Right lobe of liver (tissue), 6 donors: Measurements from ENCODE around the gene GALNT7. TPM values are rescaled to one million over a fixed set of nuclear protein-coding genes. Genes with fewer than 3 reads are reported as not detected.

Experiments
- ATAC-seq, 4 donors: fragments of 200-7000 bp; cut with Tn5 transposase; one replicate each; pipeline ENCODE4 v1.9.1; 2020; ENCODE audit warnings: mild to moderate bottlenecking in 4 of 4, moderate library complexity in 4 of 4
- DNase-seq, 3 donors: peaks; one replicate each; pipeline ENCODE4 v3.0.0-alpha.2; 2020
- H3K27ac ChIP-seq, 3 donors: fragments of 200-600 bp; one replicate each; pipeline ENCODE4 v1.8.0; 2022
- H3K27me3 ChIP-seq, 2 donors: fragments of 200-600 bp; one replicate each; pipeline ENCODE4 v1.8.0; 2022
- H3K36me3 ChIP-seq, 4 donors: fragments of 200-600 bp; sonication (generic) in 1 of 4; one replicate each; pipeline versions ENCODE4 v1.5.1 to v1.8.0; 2017 to 2022; ENCODE audit warnings: control low read depth in 1 of 4
- H3K4me1 ChIP-seq, 4 donors: fragments of 200-600 bp; sonication (generic) in 1 of 4; one replicate each; pipeline versions ENCODE4 v1.5.1 to v1.8.0; 2017 to 2022; ENCODE audit warnings: control low read depth in 1 of 4
- H3K4me3 ChIP-seq, 3 donors: fragments of 200-600 bp; one replicate each; pipeline ENCODE4 v1.8.0; 2022
- H3K9me3 ChIP-seq, 4 donors: fragments of 200-600 bp; sonication (generic) in 1 of 4; one replicate each; pipeline versions ENCODE4 v1.5.1 to v1.8.0; 2017 to 2022; ENCODE audit warnings: control low read depth in 1 of 4
- POLR2A ChIP-seq: fragments of 450-650 bp; IDR thresholded peaks from one replicate; pipeline ENCODE4 v1.6.1; 2017; ENCODE audit warnings: antibody characterized with exemption, mild to moderate bottlenecking
- WGBS: methylation state at CpG from one replicate; pipeline ENCODE4 v1.1.6; 2018; ENCODE audit warnings: low coverage, low lambda C conversion rate; ENCODE audit not compliant: insufficient coverage; ENCODE audit errors: missing lambda C conversion rate; 5-methylcytosine and 5-hydroxymethylcytosine counted together
- intact Hi-C, 2 donors: fragments of 100-400 bp; cut with DNase I; formaldehyde crosslinking; loops; one replicate each; pipeline versions ENCODE4 v1.11.2 to v1.14.1; 2022
- total RNA-seq, 6 experiments: library from RNA; depleted of rRNA in 2 of 6; stranded (reverse); fragments of >200 nt in 2 of 6; fragmentation: NEBNext Ultra II Directional in 3 of 6; extraction: Animal tissue kit (Norgen Biotek cat#: 25700) in 3 of 6; gene quantifications; one replicate each; pipeline versions ENCODE4 v1.1.0 to v1.2.4, GENCODE V29; 2016 to 2023
- TF ChIP-seq, protein P1 (sequence below), 4 donors: fragments of 200-600 bp in 3 of 4; fragments of 450-650 bp in 1 of 4; IDR thresholded peaks; one replicate each; pipeline versions ENCODE4 v1.5.1 to v1.8.0; 2016 to 2022; ENCODE audit warnings: antibody characterized with exemption in 4 of 4, mild to moderate bottlenecking in 2 of 4
- donor health status: DM: no; HTN: yes; CAD: no.
- donor health status: DM: no; HTN: no; CAD: no.
- donor health status: DM: no; HTN: no; CAD: no.
- donor health status: DM: no; HTN: yes; CAD: no.
- donor health status: DM: no; HTN: yes; CAD: no.

Gene GALNT7
- total RNA-seq, 6 experiments from 2014 or later: 0.62 to 2.2 (median 1.4) TPM

DNA sequence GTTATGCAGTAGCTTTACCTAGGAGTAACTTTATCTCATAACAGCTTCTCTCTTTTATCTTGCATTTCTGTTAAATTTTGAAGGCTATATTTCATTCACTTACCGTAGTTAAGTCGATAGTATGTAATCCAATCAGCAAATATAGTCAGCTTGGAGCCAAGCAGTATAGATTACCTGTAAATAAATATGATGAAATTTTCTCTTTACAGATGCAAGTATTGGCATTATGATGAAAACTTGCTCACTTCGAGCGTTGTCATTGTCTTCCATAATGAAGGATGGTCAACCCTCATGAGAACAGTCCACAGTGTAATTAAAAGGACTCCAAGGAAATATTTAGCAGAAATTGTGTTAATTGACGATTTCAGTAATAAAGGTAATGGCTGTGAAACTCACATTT, 123.3 kb downstream of the GALNT7 start:
- Histone ChIP-seq H3K27ac (no peak overlapping the region), H3K27me3 (no peaks in the 10 kb centered on the region), H3K4me3 (no peak overlapping the region), H3K9me3 (no peaks in the 10 kb centered on the region), H3K36me3 (no peaks in the 10 kb centered on the region), H3K4me1 (no peaks in the 10 kb centered on the region)
- 75% methylated on average over 5 of the region's 5 CpGs for WGBS
- TF ChIP-seq, protein P1, sequence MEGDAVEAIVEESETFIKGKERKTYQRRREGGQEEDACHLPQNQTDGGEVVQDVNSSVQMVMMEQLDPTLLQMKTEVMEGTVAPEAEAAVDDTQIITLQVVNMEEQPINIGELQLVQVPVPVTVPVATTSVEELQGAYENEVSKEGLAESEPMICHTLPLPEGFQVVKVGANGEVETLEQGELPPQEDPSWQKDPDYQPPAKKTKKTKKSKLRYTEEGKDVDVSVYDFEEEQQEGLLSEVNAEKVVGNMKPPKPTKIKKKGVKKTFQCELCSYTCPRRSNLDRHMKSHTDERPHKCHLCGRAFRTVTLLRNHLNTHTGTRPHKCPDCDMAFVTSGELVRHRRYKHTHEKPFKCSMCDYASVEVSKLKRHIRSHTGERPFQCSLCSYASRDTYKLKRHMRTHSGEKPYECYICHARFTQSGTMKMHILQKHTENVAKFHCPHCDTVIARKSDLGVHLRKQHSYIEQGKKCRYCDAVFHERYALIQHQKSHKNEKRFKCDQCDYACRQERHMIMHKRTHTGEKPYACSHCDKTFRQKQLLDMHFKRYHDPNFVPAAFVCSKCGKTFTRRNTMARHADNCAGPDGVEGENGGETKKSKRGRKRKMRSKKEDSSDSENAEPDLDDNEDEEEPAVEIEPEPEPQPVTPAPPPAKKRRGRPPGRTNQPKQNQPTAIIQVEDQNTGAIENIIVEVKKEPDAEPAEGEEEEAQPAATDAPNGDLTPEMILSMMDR (IDR thresholded peaks at IDR 0.05): no peak
- TF ChIP-seq POLR2A: no peak
- DNase-seq: no peak
- ATAC-seq: no peak
- intact Hi-C loops: no loop called here

DNA sequence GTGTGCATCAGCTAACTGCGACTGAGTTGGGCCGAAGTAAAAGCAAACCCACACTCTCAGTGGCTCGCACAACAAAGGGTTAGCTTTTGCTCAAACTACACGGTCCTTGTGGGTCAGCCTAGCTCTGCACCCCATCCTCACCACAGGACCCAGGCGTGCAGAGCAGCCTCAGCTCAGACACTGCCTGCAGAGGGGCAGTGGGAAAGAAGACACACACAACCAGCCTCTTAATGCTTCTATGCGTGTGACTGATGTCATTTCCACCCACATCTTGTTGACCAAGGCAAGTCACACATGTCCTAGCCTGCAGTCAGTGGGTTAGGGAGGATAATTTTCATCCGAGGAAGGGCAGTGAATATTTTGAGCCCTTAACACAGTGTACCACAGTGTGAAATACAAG, 125.1 kb downstream of the GALNT7 start:
- WGBS: 62% methylated on average over 6 of the region's 7 CpGs
- H3K9me3 ChIP-seq: no peaks in the 10 kb centered on the region
- no peaks in the 10 kb centered on the region for H3K4me1 ChIP-seq
- TF ChIP-seq, protein P1 (IDR thresholded peaks at IDR 0.05): no peak
- TF ChIP-seq POLR2A: no peak
- no peaks in the 10 kb centered on the region for H3K27me3 ChIP-seq
- DNase-seq (no peak), ATAC-seq (no peak)
- no peaks in the 10 kb centered on the region for H3K36me3 ChIP-seq
- no peak overlapping the region for H3K4me3 ChIP-seq
- intact Hi-C loops: no loop called here
- no peak overlapping the region for H3K27ac ChIP-seq

DNA sequence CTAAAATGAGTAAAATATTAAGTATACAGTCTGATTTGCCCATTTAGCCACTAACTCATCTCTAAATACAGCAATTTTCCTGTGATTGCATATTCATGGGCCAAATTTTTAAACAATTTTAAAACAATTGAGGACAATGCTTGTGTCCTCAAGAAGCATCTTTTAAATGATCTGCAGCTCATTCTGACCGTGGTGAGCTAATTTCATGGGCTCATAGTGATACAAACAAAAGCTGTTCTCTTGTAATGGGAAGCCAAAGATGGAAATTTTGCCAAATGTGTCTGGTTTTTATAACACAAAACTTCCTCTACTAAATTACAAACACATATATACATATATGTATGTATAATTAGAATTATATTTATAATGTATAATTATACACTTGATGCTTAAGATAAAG, 125.8 kb downstream of the GALNT7 start:
- Histone ChIP-seq H3K36me3 (no peaks in the 10 kb centered on the region), H3K4me1 (no peaks in the 10 kb centered on the region), H3K9me3 (no peaks in the 10 kb centered on the region), H3K27me3 (no peaks in the 10 kb centered on the region), H3K27ac (no peak overlapping the region), H3K4me3 (no peak overlapping the region)
- TF ChIP-seq, protein P1 (IDR thresholded peaks at IDR 0.05): no peak
- no peak for TF ChIP-seq POLR2A
- WGBS: 71% methylated on average over 1 of the region's 1 CpG
- DNase-seq: no peak
- intact Hi-C loops: no loop called here
- no peak for ATAC-seq

DNA sequence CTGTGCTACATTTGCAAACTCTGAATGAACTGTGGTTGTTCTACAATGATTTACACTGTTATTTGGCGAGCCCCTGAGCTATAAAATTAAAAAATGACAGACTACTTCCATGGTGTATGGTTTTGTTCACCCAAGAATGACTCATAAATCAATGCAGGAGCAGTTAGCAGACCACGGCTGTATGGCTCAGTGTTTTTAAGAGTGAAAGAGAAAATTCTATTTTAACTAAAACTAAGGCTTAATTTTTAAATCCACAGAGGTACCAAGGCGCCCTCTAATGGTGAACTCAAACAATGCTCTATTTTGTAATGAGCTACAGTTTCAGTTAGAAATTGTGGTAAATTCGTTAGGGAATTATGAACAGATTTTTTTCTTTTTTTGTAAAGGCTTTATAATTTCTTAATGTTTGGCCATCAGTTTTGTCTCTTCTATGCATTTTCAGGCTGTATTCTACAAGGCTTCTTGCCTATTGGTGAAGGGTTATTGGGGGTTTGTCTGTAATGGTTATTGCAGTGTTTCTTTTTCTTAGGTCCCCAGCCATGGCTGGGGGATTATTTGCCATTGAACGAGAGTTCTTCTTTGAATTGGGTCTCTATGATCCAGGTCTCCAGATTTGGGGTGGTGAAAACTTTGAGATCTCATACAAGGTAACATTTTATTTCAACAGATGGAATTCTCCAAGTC, 133.0 kb downstream of the GALNT7 start:
- TF ChIP-seq, protein P1 (IDR thresholded peaks at IDR 0.05): peak; percentile 42 to 66 (median 53)
- no peak for TF ChIP-seq POLR2A
- Histone ChIP-seq H3K4me1 (no peaks in the 10 kb centered on the region), H3K4me3 (no peak overlapping the region), H3K27me3 (no peaks in the 10 kb centered on the region), H3K9me3 (no peaks in the 10 kb centered on the region), H3K27ac (no peak overlapping the region), H3K36me3 (no peaks in the 10 kb centered on the region)
- intact Hi-C loops: no loop called here
- ATAC-seq: peak in 2 of 4 donors; percentile 30 to 46
- 35% methylated on average over 5 of the region's 5 CpGs for WGBS
- no peak for DNase-seq
